GM12875 (cell line): ENCODE data around the gene NAT9.

Experiments
- H3K4me3 ChIP-seq: one replicate; pipeline ENCODE4 v1.5.1; 2011; ENCODE audit warnings: low read depth, low read length, control low read depth
- TF ChIP-seq, protein P1 (sequence below): IDR thresholded peaks from 2 replicates; pipeline ENCODE4 v1.5.1; 2011; ENCODE audit warnings: low read depth, mild to moderate bottlenecking, control low read depth, inconsistent platforms, low read length, moderate library complexity, borderline replicate concordance; ENCODE audit not compliant: insufficient read depth

The NAT9 gene

DNA sequence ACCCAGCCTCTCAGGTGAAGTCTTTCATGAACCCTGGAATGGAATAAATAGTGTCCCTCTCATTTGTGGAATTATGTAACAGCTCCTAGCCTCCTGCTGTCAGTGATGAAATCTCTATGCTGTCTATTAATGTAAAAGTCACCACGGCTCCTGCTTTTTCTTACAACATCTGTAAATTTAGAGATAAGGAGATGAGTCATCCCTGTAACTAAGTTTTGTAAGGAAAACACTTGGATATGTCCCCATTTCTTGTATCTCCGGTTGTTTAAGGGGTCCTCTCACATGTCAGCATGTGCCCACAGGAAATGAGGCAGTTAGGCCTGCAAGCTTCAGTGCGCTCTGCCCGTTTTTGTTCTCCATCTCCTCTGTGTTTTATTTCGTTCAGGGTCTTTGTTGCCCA is 2.8 kb upstream of the NAT9 start:
- H3K4me3 ChIP-seq = no peak overlapping the region
- TF ChIP-seq, protein P1, sequence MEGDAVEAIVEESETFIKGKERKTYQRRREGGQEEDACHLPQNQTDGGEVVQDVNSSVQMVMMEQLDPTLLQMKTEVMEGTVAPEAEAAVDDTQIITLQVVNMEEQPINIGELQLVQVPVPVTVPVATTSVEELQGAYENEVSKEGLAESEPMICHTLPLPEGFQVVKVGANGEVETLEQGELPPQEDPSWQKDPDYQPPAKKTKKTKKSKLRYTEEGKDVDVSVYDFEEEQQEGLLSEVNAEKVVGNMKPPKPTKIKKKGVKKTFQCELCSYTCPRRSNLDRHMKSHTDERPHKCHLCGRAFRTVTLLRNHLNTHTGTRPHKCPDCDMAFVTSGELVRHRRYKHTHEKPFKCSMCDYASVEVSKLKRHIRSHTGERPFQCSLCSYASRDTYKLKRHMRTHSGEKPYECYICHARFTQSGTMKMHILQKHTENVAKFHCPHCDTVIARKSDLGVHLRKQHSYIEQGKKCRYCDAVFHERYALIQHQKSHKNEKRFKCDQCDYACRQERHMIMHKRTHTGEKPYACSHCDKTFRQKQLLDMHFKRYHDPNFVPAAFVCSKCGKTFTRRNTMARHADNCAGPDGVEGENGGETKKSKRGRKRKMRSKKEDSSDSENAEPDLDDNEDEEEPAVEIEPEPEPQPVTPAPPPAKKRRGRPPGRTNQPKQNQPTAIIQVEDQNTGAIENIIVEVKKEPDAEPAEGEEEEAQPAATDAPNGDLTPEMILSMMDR = no peak

DNA sequence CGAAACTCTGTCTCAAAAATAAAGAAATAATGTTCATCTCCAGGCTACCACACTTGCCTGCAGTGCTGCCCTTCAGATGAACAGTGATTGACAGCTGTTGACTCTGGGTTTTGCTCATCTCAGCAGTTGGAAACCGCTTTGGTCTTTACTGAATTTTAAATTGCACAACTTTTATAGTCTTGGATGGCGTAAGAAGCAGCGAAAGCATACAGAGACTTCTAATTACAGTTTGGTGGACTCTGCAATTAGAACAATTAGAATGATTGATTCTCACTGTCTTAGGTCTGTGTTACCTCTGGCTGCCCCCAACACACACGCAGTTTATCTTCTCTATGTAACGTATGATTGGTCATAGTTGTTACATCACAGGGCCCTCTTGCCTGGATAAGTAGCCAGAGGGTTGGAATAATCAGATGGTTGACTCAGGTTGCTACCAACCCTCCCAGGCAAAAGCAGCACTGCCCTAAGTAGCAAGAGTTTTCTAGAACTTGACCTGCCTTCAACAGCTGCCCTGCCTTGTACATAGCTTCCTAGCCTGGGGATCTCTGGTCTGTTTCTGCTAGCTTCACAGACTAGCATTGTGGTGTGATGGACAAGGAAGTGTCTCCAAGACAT is 1.9 kb upstream of the NAT9 start:
- no peak overlapping the region for H3K4me3 ChIP-seq
- TF ChIP-seq, protein P1 = no peak

DNA sequence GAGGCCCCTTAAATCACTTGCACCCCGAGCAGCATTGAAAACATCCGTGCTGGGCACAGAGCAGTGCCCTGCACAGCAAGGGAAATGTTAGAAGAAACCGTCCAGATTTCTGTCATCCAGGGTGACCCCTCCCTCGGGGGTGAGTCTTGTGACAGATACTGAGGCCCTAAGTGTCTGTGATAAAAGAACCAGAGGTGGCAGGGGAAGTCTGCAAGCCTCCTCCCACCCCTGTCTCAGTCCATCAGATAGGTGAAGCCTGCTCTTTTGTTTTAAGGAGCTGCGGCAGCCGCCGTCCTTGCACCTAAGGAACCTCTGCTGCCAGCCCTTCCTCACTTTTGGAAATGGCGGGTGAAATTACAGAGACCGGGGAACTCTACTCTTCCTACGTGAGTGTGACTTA is 845 bp upstream of the NAT9 start:
- H3K4me3 ChIP-seq = peak overlapping the region; percentile 69
- TF ChIP-seq, protein P1 = no peak

DNA sequence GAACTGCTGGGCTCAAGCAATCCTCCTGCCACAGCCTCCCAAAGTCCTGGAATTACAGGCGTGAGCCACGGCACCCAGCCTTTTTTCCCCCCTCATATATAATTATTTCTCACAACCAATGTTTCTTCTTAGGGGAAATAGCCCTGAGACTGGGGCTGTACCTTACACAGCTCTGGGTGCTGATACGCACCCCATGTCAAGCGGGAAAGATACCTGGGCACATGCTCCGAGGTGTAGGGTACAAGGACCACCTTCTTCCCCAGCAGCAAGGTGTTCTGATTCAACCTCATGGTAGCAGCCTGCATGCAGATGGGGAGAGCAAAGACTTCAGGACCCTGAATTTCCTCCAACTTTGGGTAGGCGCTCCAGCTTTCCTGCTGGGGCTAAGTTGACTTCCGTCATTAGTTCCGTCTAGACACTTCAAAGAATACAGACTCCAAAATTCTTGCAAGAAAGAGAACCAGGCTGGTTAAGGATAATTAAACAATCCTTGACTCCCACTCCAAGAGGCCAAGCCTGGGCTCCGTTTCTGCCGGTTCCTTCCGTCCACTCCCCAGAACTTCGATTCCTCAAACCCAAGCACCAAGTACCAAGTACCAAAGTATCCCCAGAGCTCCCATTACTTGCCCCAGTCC is 619 bp downstream of the NAT9 start:
- H3K4me3 ChIP-seq = peak overlapping the region; percentile 62
- TF ChIP-seq, protein P1 = no peak

DNA sequence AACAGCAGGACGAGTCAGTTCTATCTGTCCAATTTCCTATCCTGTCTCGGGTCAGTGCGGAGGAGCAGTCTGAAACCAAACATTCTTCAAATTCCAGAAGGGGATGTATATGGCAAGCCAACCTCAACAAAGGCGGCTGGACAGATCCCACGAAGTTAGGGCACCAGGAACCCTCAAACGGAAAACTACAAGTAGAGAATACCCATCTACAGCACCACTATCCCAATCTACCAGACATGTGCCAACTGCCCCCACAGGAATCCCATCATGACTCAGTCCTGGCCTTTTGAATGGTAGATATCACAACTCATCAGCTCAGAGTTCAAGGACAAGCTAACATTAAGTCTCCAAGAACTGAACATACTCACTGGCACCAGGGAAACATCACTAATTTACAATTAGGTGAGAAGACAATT is 2.3 kb downstream of the NAT9 start:
- TF ChIP-seq, protein P1 = no peak
- no peak overlapping the region for H3K4me3 ChIP-seq

DNA sequence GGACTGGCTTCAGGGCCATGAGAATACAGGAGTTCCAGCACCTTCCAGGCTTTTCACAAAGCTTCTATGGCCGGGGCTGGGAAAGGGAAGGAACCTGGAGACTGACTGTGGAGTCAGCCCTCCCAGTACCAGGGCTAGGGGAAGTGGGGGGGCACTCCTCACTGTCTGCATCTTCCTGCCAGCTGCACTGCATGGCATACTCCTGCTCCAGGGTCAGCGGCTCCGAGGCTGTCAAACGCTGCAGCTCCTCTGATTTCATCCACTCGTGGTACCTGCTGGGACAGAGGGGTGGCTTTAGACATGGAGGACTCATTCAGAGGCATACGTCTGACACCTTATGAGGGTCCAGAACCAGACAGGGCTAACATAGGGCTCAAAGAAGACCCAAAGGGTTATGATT is 2.7 kb downstream of the NAT9 start:
- H3K4me3 ChIP-seq = no peak overlapping the region
- TF ChIP-seq, protein P1 = no peak

DNA sequence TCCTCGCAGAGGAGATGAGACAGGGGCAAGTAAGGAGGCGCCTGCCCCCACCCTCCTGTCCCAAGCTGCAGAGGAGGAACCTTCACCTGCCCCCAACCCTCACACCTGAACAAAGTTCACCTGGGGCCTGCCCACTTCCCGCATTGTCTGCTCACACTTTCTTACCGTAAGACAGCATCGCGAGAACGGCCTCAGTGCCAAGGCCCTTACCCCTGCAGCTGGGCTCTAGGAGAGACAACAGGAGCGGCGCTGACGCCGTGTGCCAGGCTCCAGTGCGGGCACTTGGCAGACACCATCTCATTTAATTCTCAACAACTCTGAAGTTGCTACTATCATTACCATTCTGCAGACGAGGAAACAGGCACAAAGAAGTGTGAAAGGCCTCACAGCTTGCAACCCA is 4.1 kb downstream of the NAT9 start:
- TF ChIP-seq, protein P1 = no peak
- no peak overlapping the region for H3K4me3 ChIP-seq
